Left renal pelvis (tissue), 4 donors: ENCODE results near the gene ATP13A3. TPM values are rescaled to one million over a fixed set of nuclear protein-coding genes. Genes with fewer than 3 reads are reported as not detected.

Experiments
- DNase-seq, 4 donors: peaks; one replicate each; pipeline ENCODE4 v3.0.0-alpha.2; 2013; ENCODE audit warnings: low read depth in 4 of 4, low spot score in 3 of 4
- polyA plus RNA-seq, 4 donors: library from polyadenylated mRNA; unstranded; fragments of 120-200 nt; gene quantifications; one replicate each; pipeline ENCODE4 v1.2.1, GENCODE V29; 2013; ENCODE audit not compliant: insufficient read length in 4 of 4

Gene ATP13A3
- polyA plus RNA-seq, 4 donors = 65.6 to 112 (median 105) TPM

DNA sequence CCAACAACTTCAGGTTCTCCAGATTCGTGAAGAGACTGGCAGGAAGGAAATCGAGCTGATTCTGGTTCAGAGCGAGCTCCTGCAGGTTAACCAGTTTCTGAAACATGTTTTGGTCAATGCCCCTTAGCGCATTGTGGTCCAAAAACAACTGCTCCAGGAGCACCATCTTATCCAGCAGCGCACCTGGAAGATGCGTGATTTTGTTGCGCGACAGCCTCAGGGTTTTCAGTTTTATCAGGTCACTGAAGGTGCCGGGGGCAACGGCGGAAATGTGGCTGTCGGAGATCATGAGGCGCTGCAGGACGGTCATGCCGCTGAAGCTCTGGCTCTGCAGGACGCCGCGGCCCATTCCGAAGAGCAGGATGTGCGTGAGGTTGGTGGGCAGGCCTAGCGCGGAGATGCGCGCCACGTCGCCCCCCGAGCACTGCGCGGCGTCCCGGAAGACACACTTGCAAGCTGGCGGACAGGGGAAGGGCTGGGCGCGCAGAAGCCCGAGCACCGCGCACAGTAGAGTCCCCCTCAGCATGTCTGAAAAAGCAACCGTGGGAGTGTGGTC is 89.0 kb downstream of the ATP13A3 start:
- DNase-seq = no peak

DNA sequence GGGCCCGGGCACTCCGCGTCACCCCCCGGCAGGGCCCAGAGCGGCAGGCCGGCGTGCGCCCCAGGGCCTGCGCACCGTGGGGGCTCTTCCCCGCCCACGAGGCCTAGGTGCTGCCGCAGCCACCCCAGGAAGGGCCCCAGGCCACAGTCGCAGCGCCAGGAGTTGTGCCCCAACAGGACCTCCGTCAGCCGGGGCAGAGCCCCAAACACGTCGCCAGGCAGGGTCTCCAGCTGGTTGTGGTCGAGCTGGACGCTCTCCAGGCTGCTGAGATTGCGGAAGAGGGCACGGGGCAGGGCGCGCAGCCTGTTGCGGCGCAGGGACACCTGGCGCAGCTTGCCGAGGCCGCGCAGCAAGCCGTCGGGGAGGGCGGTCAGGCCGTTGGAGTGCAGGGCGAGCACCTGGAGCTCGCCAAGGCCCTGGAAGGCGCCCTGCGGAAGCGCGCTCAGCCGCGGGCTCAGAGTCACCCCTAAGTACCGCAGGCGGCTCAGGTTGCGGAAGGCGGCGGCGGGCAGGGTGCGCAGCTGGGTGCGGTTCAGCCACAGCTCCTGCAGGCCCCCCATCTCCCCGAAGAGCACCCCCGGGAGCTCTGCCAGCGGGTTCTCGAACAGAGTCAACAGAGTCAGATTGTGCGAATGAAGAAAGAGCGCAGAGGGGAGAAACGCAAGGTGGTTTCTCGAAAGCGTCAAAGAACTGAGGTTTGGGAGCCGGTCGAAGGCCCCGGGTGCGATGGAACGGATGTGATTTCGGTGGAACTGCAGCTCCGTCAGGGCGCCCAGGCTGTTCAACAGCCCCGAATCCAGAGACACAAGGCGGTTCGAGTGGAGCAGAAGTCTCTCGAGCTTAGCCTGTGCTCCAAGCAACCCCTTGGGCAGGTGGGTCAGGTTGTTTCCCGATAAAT is 89.7 kb downstream of the ATP13A3 start:
- DNase-seq = no peak

- DNase-seq = no peak
Measured at GRCh38 chr3:194396539-194396858, 90.3 kb downstream of the ATP13A3 start.

GRCh38 chr3:194395778-194396538 is 90.8 kb downstream of the ATP13A3 start:
- peak in 2 of 4 donors; percentile 54 to 57 for DNase-seq

DNA sequence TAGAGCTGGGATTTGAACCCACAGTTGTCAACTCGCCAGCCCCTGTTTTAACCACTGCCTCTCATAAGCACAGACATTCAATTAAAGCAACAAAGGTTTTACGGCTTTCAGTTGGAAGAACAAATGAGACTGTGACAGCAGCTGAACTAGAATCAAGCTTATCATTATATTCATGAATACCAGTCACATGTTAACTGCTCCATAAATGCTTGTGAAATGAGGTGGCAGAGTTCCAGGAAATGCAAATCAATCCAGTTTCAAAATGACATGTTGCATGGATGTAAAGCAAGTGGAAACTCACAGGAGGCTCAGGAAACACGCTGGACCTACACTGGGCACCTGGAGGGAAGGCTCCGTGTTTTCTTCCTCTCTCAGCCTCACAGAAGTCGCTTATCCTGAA is 91.6 kb downstream of the ATP13A3 start:
- no peak for DNase-seq

DNA sequence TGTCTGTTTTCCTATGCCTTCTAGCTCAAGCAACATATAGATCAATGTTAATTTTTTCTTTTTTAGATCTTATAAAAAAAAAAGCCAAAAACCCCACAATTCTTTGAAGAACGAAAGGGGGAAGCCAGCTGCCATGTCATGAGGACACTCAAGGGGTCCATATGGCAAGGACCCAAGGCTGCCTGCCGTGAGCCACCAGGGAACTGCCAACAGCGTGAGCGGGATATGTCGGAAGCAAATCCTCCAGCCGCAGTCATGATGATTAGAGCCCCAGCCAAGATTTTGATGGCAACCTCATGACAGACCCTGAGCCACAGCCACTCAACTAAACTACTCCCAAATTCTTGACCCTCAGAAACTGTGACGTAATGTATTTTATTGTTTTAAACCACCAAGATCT is 94.2 kb downstream of the ATP13A3 start:
- DNase-seq = no peak

DNA sequence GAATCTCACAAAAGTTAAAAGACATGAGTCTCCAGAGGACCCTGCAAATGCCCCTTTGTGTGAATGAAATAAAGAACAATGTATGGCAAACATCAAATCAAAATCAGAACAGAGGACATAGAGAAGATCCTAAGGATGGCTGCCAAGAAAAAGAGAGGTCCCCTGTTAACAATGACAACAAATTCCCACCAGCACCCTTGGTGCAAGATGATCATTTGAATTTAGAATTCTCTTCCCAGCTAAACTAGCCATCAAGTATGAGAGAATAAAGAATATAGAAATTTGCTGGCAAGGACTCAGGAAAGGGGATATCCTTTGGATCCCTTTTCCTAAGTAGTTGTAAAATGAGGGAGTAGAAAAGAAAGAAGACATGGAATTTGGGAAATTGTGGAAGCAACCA is 96.0 kb downstream of the ATP13A3 start:
- DNase-seq = no peak

GRCh38 chr3:194389269-194389668 is 97.5 kb downstream of the ATP13A3 start:
- DNase-seq = no peak

DNA sequence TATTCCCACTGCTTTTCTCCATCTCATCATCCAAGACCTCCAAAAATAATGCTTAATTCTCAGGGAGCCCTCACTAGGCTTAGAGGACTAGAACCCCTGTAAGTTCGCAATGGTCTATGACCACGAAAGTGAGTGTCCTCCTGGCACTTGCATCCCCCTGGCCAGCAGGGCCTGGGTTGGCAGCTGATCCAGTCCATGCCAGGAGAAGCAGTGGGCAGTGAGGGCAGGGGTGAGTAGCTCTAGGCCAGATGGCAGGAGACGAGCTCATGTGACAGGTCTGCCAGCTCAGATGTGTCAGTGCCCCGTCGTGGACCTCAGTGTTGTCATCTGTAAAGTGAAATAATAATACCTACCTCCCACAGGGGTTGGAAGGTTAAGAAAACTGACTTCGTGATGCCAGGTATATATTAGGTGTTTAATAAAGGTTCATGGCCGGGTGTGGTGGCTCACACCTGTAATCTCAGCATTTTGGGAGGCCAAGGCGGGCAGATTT is 98.8 kb downstream of the ATP13A3 start:
- DNase-seq = no peak

- no peak for DNase-seq
Measured at GRCh38 chr3:194387276-194387675, 99.5 kb downstream of the ATP13A3 start.

- DNase-seq = no peak
Measured at GRCh38 chr3:194386648-194387047, 100.2 kb downstream of the ATP13A3 start.

DNA sequence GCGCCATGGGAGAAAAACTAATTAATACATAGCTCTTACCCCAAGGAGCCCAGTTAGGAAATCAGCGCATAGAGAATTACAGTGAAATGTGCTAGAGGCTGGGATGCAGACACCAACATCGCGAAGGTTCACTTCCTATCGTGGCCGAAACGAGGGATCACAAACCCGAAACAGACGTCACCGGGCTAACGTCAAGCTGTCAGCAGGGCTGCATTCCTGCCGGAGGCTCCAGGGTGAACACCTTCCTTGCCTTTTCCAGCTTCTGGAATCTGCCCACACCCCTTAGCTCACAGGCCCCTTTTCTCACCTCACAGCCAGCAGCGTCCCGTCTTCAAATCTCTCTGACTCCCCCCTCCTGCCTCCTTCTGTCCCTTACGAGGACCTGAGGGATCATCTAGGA is 100.7 kb downstream of the ATP13A3 start:
- no peak for DNase-seq

DNA sequence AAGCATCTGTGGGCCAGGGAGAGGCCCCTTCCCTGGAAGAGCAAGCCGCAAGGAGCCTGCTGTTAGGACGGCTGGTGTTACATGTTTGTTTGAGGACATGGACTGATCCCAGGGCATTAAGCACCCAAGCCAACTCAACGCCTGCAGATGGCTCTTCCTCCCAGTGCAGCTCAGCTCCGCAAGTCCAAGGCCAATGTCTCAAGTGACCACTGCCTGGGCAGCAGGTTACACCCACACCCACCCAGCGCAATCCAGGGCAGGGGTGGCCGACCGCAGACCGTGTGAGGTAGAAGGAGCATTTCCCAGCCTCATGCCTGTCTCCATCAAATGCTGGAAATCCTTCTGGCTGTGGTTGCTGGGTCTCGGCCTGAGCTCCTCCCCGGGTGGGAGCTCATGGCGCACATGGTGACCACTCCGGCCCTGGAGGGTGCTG is 102.2 kb downstream of the ATP13A3 start:
- no peak for DNase-seq

DNA sequence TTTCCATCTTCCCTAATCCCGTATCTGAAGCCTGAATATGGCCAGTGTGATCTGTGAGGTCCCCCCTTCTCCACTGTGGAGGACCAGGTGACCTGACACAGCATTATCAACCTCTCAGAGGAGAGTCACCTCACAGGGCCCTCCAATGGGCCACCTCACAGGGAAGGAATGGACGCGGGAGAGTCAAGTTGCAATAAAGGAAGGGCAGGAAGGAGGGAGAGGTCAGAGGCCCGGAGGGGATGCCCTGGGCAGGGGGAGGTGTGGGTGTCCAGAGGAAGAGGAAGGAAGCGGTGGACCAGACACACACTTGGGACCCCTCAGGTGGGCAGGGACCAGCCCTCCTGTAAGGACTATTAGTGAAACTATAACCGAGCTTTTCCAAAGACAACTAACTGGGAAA is 102.6 kb downstream of the ATP13A3 start:
- DNase-seq = no peak

GRCh38 chr3:194383276-194383940 is 103.4 kb downstream of the ATP13A3 start:
- no peak for DNase-seq

GRCh38 chr3:194382892-194383223 is 103.9 kb downstream of the ATP13A3 start:
- DNase-seq = no peak

GRCh38 chr3:194382196-194382891 is 104.5 kb downstream of the ATP13A3 start:
- DNase-seq = no peak

DNA sequence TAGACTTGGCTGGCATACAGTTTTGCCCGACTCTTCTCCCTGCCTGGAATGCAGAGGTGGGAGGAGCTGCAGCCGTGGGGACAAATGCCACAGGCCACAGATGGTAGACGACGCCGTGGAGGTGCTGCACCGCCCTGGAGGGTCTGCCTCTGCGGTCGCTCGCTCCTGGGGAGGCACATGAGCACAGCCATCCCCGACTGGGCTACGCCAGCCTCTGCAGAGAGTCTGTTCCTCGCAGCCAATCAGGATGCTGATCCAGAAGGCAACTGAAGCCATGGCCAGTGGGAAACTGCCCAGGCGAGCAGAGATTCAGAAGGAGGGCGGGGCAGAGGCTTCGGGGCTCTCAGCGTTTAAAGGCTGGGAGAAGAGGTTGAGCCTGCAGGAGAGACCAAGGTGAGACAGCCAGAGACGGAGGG is 105.3 kb downstream of the ATP13A3 start:
- DNase-seq = no peak

DNA sequence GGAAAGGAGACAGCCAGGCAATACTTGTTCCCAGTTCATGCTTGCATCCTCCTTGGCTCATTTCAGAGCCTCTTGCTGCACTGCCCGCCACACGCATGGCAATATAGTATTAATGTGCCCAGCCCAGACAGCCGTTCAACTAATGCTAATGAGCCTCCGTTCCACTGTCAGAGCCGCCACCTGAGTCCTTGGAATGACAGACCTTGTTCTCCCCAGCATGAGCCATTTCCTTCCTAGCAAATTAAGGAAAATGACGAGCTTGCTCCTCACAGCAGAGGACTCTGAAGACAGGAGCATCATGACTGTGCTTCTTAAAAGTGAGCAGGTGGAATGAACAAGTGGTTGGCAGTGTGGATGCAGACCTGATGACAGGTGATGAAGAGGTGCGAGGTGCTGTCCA is 106.5 kb downstream of the ATP13A3 start:
- no peak for DNase-seq

GRCh38 chr3:194379651-194380050 is 107.2 kb downstream of the ATP13A3 start:
- no peak for DNase-seq
